ENCODE results near the gene SORCS2.
A peak's percentile ranks its signal among the peaks of the same experiment; 100 is the strongest.

SORCS2 gene

DNA sequence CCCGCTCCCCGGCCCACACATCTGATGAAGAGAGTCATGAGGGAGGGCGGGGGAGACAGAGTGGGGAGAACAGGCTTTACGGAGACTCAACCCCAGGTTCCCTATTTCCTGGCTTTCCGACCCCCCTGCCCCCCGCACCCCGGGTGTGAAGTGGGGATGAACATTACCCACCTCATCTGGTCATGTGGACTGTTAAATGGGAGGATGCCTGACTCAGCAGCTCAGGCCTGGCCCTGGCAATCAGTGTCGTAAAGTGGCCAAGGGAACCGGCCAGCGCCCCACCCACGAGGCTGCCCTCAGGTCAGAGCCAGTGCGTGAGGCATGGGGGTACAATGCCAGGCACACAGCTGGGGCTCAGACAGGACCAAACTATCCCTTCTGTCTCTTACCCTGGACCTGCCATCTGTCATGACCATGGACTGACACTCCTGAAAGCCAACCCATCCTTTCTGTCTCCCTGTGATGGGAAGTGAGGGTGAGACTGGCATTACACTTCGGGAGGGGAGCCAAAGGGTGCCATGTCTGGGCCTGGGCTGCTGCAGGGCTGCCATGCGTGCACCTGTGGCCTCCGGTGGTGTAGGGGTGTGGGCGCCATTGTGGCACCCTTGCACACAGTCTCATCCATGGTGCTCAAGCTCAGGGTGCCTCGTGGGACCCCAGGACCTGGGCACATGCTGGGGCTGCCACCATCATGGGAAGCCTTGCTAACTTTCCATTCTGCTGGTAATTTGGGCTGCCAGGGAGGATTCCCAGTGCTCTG lies 348.5 kb downstream of the SORCS2 start:
- no peak for DNase-seq

DNA sequence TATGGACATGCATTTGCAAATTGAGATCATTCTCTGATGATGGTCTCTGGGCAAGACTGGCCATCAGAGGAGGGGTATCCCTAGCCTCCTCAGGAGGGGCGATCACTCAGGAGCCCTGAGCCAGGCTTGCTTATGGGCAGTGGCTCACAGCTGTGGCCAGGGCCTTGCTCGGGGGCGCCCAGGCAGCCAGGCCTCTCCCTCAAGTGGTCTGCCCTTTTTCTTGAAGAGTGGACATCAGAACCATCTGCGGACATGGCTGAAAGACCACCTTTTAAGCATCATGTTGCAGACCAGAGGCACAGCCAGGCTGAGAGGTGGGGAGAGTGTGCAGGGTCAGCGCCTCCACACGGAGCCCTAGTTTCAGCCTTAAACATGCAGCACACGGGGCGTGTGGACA lies 349.1 kb downstream of the SORCS2 start:
- DNase-seq, result no peak

DNA sequence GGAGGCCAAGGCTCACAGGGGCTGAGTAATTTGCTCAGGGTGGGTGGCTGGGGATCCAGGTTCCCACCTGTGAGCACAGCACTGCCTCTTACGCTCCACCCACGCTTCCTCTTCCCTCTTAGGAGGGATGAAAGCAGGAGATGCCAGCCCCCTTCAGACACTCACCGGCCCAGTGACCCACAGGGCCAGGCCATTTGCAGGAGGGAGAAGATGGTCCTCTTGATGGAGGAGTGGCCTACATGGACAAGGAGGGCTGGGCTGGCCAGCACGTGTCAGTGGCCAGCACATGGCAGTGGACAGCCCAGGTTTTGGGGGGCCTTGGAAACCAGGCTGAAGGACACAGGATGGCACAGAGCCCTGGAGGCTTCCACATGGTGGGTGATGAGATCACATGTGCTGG lies 350.4 kb downstream of the SORCS2 start:
- DNase-seq, result no peak

DNA sequence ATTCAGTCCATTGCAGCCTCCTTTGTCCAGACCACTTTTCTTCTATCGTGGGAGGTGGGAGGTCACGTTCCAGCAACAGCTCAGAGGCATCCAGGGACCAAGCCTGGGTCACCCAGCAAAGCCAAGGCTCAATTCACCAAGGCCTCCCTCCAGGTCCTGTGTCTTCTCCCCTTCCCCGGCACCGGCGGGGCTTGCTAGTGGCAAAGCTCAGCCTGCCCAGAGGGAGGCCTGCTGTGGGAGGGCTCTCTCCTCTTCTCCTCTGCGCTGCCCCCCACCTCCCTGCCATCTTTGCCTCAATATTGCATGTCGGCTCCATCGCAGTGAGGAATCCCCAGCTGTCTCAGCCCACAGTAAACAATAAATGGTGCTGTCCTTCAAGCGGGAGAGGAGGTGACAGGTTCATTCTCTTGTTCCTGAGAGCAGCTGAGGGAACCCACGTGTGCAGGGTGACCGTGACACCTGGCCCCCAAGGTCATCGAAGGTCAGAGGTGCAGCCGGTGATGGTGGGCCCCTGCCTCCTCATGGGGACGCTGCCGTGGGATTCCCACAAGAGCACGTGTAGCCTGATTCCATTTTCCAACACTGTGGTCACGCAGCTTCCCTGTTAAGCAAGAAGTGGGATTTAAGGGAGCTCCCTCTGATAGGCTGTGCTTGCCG lies 353.9 kb downstream of the SORCS2 start:
- no peak for DNase-seq

DNA sequence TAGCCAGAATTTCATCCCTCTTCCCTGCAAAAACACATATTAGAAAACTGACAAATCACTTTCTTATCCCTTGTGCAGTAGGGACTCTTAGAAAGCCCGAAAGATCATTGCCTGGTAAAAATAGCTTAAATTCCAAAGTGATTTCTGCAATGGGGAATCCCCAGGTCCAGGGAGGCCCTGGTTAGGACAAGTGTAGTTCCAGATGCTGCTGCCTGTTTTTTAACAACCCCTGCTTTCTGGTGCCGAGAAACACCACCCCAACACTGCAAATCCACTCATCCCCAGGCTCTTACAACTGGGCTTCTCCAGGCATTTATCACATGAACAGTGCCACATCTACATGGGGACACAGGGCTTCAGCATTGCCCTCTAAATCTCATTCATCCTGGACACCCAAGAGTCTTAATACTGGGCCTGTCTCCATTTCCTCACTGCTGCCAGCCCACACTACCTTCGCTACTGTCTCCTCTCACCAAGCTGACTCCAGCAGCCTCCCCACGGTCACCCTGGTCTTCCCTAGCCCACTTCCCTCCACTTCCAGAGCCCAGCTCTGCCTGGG lies 354.6 kb downstream of the SORCS2 start:
- DNase-seq, result peak; percentile 65

DNA sequence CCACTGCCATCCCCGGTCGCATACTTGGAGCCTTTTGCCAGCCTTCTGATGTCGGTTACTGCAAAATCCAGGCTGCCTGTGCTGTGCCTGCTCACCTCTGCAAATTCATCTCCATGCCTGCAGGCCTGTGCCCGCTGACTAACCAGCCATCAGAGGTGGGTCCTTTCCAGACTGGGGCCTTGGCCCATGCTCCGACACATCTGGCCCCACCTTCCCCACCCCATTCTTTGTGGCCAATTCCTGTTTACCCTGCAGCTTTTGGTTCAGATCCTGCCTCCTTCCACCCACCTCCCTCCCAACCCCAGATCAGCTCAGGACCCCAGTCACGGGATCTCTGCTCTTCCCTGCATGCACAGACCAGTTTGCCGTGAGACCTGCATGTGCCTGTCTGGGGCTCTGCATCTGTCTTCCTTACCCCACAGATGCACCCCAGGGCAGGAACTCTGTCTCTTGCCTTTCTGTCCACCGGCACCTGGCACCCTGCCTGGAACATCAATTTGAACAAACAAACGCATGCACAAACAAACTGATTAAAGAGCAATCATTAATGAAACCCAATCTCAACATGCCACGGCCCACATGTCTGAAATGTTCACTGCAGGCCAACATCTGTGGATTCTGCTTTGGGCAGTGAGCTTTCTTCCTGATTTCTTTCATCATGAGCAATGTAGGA lies 355.2 kb downstream of the SORCS2 start:
- no peak for DNase-seq

DNA sequence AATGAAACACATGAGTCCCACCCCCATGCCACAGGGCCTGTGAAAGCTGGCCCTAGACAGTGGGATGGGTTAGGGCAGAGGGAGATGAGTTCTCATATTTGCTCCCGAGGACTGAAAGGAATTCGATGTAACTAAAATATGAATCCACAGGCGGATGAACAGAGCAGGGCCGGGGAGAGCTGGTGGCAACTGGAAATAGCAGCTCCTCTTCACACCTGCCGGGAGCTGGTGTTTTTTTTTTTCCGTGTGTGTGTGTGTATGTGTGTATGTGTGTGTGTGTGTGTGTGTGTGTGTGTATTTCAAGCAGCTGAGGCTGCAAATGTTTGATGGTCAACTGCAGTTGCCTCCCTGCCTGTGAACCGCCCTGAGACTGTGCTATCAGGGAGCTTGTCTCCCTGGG lies 357.5 kb downstream of the SORCS2 start:
- no peak for DNase-seq

DNA sequence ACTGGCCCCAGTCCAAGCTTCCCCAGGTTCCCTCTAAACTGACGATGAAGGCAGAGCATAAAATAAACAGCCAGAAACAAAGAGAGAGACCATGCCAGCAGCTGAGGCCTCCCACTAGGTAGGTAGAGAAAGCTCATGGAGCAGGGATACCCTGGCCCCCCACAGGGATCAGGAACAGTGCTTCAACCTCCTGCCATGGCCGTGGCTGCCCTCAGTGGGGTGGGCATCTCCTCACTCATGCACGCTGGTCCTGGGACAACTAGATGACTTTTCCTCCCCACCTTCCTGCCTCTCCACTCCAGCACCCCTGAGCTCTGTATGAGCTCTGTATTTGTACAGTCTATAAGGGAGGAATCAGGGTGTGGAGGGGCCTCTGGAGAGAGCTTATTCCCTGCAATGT lies 360.1 kb downstream of the SORCS2 start:
- DNase-seq, result no peak

DNA sequence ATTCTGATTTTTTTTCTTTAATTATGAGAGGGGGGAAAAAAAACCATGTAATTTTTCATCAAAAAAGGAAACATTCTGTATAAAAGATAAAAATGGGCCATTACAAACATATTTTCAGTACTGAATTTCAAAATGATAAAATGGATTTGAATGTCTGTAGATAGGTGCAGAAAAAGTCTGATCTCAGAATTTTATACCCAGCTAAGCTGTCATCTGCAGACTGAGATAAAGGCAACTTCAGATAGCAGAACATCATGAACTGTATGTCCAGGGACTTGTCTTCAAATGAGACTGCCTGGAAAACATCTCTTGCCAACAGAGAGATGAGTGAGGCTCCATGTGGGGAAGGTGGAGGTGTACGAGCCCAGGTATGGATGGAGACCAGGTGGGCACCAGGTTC lies 360.9 kb downstream of the SORCS2 start:
- no peak for DNase-seq

DNA sequence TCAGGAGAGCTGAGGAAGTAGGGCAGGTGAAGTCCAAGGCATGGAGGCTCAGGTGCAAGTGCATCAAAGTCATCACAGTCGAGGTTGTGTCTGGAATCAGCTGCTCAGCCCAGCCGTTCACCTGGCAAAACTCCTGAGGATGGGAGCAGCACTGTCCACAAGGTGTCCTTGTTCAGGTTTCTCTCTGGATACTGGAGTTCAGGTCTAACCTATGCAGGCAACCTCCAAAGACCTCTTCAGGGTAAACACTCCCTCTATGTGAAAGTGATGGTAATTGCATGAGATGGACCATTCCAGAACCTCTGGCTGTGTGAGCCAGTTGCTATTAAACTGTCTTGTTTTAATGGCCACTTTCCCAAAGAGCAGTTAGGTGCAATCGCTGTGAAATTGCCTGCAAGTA lies 362.6 kb downstream of the SORCS2 start:
- DNase-seq, result no peak

DNA sequence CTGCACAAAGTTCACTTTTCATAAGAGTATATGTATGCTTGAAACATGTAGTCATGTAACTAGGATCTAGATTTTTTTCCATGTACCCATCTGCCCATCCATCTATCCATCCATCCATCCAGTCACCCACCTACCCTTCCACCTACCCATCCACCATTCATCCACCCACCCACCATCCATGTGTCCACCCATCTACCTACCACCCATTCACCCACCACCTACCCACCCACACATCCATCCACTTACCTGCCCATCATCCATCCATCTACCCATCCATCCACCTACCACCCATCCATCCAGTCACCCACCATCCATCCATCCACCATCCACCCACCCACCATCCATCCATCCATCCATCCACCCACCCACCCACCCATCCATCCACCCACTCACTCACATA lies 364.2 kb downstream of the SORCS2 start:
- DNase-seq, result no peak

DNA sequence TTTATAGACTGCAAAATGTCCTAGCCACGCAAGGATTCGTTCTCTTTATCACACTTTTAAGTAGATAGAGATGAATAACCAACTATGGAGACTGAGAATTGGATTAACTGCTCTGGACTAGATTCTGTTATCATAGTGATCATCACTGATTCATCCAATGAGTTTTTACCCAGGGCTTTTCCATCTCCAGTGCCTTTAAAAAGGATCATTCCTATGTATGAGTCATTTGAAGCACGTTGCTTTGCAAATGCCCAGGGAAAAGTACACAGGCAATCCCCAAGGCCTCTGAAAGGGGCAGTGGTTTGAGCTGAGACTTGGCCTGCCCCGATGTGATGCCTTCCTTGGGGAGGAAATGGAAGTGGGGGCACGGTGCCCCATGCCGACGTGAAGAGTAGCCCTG lies 365.1 kb downstream of the SORCS2 start:
- peak; percentile 87 for DNase-seq

DNA sequence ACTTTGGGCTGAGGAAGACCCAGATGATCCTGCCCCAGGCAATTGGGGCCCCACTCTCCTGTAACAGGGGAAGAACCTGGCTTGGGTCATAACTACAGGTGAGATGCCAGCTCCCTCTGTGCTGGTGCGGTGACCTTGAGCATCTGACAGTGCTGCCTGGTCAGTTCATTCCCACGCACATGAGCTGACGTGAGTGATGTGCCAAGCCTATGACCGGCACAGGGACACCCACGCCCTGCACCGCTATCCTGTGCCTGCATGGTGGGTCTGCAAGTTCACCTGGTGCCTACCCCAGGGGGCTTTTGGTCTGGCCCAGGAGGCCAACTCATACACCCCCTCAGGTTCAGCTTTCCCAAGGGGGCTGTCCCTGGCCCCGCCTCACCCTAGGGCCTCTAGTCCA lies 366.1 kb downstream of the SORCS2 start:
- no peak for DNase-seq

DNA sequence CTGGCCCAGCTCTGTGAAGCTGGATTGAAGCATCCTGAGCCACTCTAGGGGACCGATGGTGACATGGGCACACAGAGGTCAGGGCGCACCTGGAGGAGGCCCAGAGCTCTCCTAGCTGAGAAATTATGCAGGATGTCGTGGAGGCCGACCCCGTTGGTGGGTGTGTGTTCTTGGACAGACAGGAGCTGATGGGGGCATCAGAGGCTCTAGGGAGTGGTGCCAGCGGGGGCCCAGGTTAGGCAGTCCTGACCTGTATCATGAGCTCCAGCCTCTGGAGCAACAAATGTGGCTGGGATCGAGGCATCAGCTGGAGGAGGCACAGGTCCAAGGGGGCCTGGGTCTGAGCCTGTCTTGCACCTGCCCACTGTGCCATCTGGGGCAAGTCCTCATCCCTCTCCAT lies 367.0 kb downstream of the SORCS2 start:
- DNase-seq, result no peak

DNA sequence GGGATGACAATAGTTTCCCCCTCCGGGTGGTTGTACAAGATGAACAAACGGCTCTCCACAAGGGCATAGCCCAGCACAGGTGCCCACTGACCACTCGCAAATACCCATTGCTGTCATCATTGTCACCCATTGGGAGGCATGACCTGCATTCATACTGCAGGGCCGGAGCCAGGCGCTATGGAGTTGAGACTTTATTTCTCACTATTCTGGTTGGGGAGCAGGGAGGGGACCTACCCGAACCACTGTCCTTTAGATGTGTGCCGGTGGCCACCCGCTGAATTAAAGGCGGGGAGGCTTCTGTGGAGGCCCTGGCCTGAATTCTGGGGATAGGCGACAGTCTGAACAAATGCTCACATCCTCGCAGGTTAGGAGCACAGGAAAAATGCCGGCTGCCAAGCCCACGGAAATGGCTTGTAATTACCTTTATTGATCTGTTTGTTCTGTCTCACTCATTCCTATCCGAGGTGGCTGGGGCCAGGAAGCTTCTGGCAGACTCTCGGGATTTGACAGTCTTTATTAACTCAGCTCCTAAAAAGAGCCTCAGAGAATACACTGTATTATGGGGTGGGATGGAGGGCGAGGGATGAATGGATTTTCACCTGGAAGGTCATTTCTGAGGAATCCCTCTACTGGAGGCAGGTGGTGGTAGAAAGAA lies 367.5 kb downstream of the SORCS2 start:
- DNase-seq, result no peak

DNA sequence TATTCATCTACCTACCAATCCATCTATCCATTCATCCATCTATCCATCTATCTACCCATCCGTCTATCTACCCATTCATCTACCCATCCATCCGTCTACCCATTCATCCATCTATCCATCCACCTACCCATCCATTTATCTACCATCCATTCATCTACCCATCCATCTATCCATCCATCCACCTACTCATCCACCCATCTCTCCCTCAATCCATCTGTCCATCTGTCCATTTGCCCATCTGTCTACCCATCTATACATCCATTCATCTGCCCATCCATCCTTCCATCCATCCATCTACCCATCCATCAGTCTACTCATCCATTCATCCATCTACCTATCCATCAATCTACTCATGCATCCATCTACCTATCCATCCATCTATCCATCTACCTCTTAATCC lies 369.2 kb downstream of the SORCS2 start:
- DNase-seq, result no peak

DNA sequence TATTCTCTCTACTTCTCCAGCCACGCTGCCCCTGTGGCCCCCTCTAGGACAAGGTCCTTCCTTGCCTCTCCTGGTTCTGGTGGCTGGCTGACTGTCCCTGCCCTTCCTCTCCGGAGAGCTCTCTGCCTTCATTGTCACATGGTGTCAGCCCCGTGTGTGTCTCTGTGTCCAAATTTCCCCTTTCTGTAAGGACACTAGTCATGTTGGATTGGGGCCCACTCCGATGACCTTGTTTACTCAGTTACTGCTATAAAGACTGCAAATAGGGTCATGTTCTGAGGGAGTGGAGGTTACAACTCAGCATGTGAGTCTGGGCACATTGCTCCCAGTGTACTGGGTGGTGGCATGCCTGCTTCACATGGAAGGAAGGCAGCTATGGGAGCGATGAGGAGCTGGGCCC lies 371.9 kb downstream of the SORCS2 start:
- no peak for DNase-seq

DNA sequence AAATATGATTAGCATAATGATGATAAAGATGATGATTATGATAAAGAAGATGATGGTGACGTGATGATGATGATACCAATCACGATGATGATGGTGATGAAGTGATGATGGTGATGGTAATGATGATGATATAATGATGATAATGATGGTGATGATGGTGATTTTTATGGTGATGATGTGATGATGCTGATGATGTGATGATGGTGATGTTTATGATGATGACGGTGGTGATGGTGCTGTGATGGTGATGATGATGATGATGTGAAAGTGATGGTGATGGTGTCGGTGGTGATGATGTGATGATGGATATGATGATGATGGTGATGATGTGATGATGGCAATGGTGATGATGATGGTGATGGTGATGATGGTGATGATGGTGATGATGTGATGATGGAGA lies 373.1 kb downstream of the SORCS2 start:
- no peak for DNase-seq

DNA sequence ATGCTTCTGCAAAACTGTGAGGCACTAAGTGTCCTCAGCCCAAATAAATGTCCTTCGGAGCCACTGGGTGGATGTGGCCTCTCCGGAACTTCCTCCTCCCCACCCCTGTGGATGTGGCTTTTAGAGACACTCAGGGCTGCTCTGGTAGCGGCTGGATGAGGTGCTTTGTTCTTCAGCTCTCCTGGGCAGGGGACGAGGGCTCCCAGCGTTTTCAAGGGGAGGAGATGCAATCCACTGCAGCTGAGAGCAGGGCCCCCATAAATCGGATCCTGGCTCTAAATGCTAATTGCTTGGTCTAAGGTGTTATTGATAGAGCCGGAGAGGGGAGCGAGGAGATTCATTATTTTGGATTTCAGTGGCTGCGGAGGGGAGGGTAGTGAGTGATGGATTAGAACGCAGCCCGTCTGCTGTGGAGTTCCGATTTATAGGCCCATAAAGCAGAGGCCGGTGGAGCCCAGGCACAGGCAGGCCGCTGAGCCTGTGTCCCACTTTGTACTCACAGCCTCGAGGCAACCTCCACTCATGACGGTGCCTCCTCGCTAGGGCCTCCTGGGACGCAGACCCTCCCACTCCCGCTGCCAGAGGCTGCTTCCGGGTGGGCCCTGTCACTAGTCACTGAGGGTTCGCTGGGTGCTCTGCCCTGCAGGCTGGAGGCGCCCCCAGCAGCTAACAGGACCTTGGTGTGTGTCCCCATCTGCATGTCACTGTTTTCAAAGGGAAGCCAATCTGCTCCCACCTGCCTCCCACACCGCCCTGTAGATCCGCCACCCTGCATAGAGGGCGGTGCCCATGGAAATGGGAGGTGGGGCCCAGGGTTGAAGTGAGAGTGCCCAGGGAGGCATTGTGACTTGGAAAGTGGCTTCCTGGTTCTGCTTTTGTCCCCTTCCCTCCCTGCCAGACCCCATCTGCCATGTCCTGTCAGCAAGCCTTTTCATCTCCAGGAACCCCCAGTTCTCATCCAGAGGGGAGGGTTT lies 377.8 kb downstream of the SORCS2 start:
- DNase-seq, result no peak

DNA sequence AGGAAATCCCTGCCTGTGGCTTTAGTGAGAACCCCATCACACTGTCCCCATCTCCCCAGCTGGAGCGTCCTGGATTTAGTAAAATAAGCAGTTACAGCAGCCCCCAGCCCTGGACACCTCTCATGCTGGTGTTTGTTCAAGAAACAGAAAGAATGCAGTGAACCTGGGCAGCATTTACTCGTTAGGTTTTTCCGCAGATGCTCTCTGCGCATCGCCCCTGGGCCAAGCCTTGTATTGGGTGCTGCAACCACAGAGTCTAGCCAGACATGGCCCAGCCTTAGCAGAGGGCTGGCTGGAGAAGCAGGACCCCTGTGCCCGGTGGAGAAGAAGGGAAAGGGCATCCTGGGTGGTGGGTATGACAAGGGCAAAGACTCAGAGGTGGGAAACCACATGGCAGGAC lies 378.7 kb downstream of the SORCS2 start:
- DNase-seq, result no peak

DNA sequence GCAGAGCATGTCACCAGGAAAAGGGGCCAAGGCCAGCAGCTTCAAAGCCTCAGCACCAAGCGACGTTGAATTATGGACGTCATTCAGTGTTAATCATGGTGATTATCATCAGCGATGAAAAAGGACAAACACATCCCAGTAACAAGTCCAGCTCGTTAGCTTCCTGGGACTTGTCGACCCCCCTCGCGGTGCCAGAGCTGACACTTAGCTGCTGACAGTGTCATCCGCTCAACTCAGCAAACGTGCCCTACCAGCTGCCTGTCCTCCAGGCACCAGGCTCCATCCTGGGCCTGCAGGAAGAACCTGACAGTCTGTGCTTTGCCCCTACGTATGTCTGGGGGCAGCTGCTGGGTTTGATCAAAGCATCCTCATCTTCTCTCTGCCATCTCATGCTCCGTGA lies 379.4 kb downstream of the SORCS2 start:
- no peak for DNase-seq

DNA sequence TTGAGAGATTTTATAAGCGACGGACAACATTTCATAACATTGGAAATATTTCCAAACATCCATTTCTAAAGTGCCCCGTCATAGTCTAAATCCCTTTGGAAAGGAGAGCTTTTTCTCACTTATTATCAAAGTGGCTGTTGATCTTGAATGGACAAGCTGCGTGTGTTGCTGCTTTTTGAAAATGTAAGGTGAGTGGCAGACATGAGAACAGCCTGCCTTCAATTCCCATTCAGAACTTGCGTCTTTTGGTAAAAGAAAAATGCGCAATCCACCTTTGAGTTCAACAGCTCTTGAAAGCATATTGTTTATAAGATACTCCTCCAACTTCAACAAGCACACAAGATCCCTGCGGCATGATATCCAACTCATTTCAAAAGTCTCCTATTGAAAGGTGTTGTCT lies 380.6 kb downstream of the SORCS2 start:
- DNase-seq, result no peak

All from fibroblast of skin of right quadriceps (primary cell).